Fibroblast of lung (primary cell): ENCODE measurements around the gene GSE1. TPM values are rescaled to one million over a fixed set of nuclear protein-coding genes. Genes with fewer than 3 reads are reported as not detected.

Experiments
- DNase-seq, 2 donors: peaks; one replicate each; pipeline versions ENCODE4 v3.0.0 to v3.0.0-alpha.2; 2010; ENCODE audit warnings: low read depth in 2 of 2
- H2AFZ ChIP-seq: 2 replicates; pipeline ENCODE4 v1.5.1; 2012; ENCODE audit warnings: low read length, control low read depth, inconsistent platforms
- H3K27ac ChIP-seq: 2 replicates; pipeline ENCODE4 v1.5.1; 2011; ENCODE audit warnings: low read length, control low read depth; ENCODE audit not compliant: insufficient read depth
- H3K27me3 ChIP-seq: 2 replicates; pipeline ENCODE4 v1.5.1; 2011; ENCODE audit warnings: mild to moderate bottlenecking, low read length; ENCODE audit not compliant: control insufficient read depth, insufficient read depth
- H3K36me3 ChIP-seq: 2 replicates; pipeline ENCODE4 v1.5.1; 2011; ENCODE audit warnings: low read length; ENCODE audit not compliant: control insufficient read depth, insufficient read depth
- H3K4me1 ChIP-seq: 2 replicates; pipeline ENCODE4 v1.5.1; 2011; ENCODE audit warnings: low read length; ENCODE audit not compliant: control insufficient read depth, insufficient read depth; ENCODE audit errors: extremely low read depth
- H3K4me2 ChIP-seq: 2 replicates; pipeline ENCODE4 v1.5.1; 2011; ENCODE audit warnings: low read length, control low read depth; ENCODE audit not compliant: insufficient read depth; ENCODE audit errors: extremely low read depth
- H3K4me3 ChIP-seq, 4 experiments: fragments of 200-600 bp in 1 of 4; sonication (generic) in 1 of 4; replicated peaks in 1 of 4; 2 replicates each; pipeline ENCODE4 v1.5.1; 2011 to 2016; ENCODE audit warnings: low read length in 4 of 4, low read depth in 3 of 4, mild to moderate bottlenecking in 3 of 4, control low read depth in 2 of 4, inconsistent platforms in 1 of 4, mixed read lengths in 1 of 4; ENCODE audit not compliant: insufficient read depth in 1 of 4; ENCODE audit errors: control extremely low read depth in 1 of 4
- H3K79me2 ChIP-seq: 2 replicates; pipeline ENCODE4 v1.5.1; 2012; ENCODE audit warnings: mild to moderate bottlenecking, low read length, inconsistent platforms; ENCODE audit not compliant: control insufficient read depth, insufficient read depth
- H3K9ac ChIP-seq: 2 replicates; pipeline ENCODE4 v1.5.1; 2011; ENCODE audit warnings: mild to moderate bottlenecking, low read length, control low read depth; ENCODE audit not compliant: insufficient read depth
- H3K9me3 ChIP-seq: 2 replicates; pipeline ENCODE4 v1.5.1; 2012; ENCODE audit warnings: low read depth, low read length; ENCODE audit not compliant: control insufficient read depth, insufficient read depth
- H4K20me1 ChIP-seq: 2 replicates; pipeline ENCODE4 v1.5.1; 2011; ENCODE audit warnings: low read length; ENCODE audit not compliant: control insufficient read depth, insufficient read depth; ENCODE audit errors: extremely low read depth
- CTCF ChIP-seq, 2 donors: IDR thresholded peaks in 1 of 2; conservative IDR thresholded peaks in 1 of 2; 1 replicate in 1 of 2; 2 replicates in 1 of 2; pipeline ENCODE4 v1.5.1; 2011 to 2012; ENCODE audit warnings: low read length in 2 of 2, control low read depth in 1 of 2, inconsistent platforms in 1 of 2, low read depth in 1 of 2, mild to moderate bottlenecking in 1 of 2
- EZH2 ChIP-seq: IDR thresholded peaks from 2 replicates; pipeline ENCODE4 v1.5.1; 2012; ENCODE audit warnings: low read length, control low read depth, mild to moderate bottlenecking; ENCODE audit errors: missing control alignments
- polyA plus RNA-seq, 2 donors: library from polyadenylated mRNA; depleted of rRNA in 1 of 2; stranded (reverse) in 1 of 2; unstranded in 1 of 2; fragments of >200 nt; gene quantifications; 2 replicates each; pipeline ENCODE4 v1.2.1, GENCODE V29; 2011 to 2012; ENCODE audit warnings: missing spikeins in 1 of 2
- total RNA-seq: library from RNA; depleted of rRNA; stranded (reverse); fragments of >200 nt; gene quantifications from 2 replicates; pipeline ENCODE4 v1.2.1, GENCODE V29; 2014

GSE1 gene
- total and polyA plus RNA-seq, 2 donors (not counting 1 experiment from before 2014, with no cell fraction given), result 11.0 to 35.7 TPM

DNA sequence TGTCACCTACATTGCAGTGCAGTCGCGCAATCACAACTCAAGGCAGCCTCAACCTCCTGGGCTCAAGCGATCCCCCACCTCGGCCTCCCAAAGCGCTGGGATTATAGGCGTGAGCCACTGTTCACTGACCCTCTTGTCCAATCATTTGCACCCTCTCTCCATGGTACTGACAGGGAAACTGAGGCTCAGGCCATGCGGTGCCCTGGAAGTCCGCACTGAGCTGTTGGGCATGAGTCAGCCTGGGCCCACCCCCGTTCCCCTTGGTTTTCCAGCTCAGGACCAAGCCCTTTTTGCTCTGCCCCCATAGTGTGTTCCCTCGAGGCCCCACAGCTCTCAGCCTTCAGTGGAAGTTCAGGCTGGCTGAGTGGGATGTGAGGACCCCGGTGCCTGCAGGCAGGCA, 10.1 kb downstream of the GSE1 start:
- TF ChIP-seq EZH2 (no peak), CTCF (conservative IDR thresholded peaks at IDR 0.05 in 1 of 2, IDR thresholded peaks at IDR 0.05 in 1 of 2; ENCODE audit: low read depth in 1 of 2, low read length in 2 of 2) (no peak)
- H3K27ac ChIP-seq, result no peak overlapping the region
- H3K9me3 ChIP-seq, result no peaks in the 10 kb centered on the region
- H2AFZ ChIP-seq, result no peak overlapping the region
- H4K20me1 ChIP-seq, result no peaks in the 10 kb centered on the region
- H3K36me3 ChIP-seq, result no peaks in the 10 kb centered on the region
- peaks cover 16% of the 10 kb centered on the region for H3K79me2 ChIP-seq
- no peak overlapping the region for H3K4me3 ChIP-seq
- no peak for DNase-seq
- H3K9ac ChIP-seq, result no peak overlapping the region
- no peaks in the 10 kb centered on the region for H3K27me3 ChIP-seq
- no peak overlapping the region for H3K4me2 ChIP-seq
- no peaks in the 10 kb centered on the region for H3K4me1 ChIP-seq

GRCh38 chr16:85623997-85624601, 11.0 kb downstream of the GSE1 start:
- Histone ChIP-seq H3K4me1 (no peaks in the 10 kb centered on the region), H3K27ac (no peak overlapping the region), H3K79me2 (peaks cover 16% of the 10 kb centered on the region), H3K9ac (no peak overlapping the region), H3K27me3 (no peaks in the 10 kb centered on the region), H2AFZ (no peak overlapping the region), H3K4me3 (no peak overlapping the region), H4K20me1 (no peaks in the 10 kb centered on the region), H3K4me2 (no peak overlapping the region), H3K36me3 (no peaks in the 10 kb centered on the region), H3K9me3 (no peaks in the 10 kb centered on the region)
- DNase-seq, result no peak
- no peak for TF ChIP-seq CTCF (conservative IDR thresholded peaks at IDR 0.05 in 1 of 2, IDR thresholded peaks at IDR 0.05 in 1 of 2; ENCODE audit: low read depth in 1 of 2, low read length in 2 of 2)
- TF ChIP-seq EZH2, result no peak

- Histone ChIP-seq H3K4me1 (no peaks in the 10 kb centered on the region), H3K9me3 (no peaks in the 10 kb centered on the region), H3K36me3 (no peaks in the 10 kb centered on the region), H4K20me1 (no peaks in the 10 kb centered on the region), H3K9ac (no peak overlapping the region), H3K79me2 (peaks cover 16% of the 10 kb centered on the region), H3K27ac (no peak overlapping the region), H3K4me2 (no peak overlapping the region), H2AFZ (no peak overlapping the region), H3K4me3 (no peak overlapping the region), H3K27me3 (no peaks in the 10 kb centered on the region)
- DNase-seq, result no peak
- no peak for TF ChIP-seq CTCF (conservative IDR thresholded peaks at IDR 0.05 in 1 of 2, IDR thresholded peaks at IDR 0.05 in 1 of 2; ENCODE audit: low read depth in 1 of 2, low read length in 2 of 2)
- no peak for TF ChIP-seq EZH2
These were observed 11.5 kb downstream of the GSE1 start for GRCh38 chr16:85624646-85625045.
